Memory B cell (primary cell): Measurements from ENCODE around the gene GSKIP.

ENCODE experiments used
- ATAC-seq: fragments of 150-1000 bp; cut with Tn5 transposase; 2 replicates; pipeline ENCODE4 v1.10.0; 2021; ENCODE audit warnings: low read depth, mild to moderate bottlenecking, moderate library complexity
- DNase-seq, 2 donors: peaks; one replicate each; pipeline ENCODE4 v3.0.0; 2022; ENCODE audit warnings: low spot score in 2 of 2
- H3K27ac Mint-ChIP-seq: one replicate; pipeline ENCODE4 v1.8.0; 2022; ENCODE audit warnings: mild to moderate bottlenecking, moderate library complexity, mixed read lengths
- H3K27me3 Mint-ChIP-seq: one replicate; pipeline ENCODE4 v1.8.0; 2022; ENCODE audit warnings: mixed read lengths
- H3K36me3 Mint-ChIP-seq: one replicate; pipeline ENCODE4 v1.8.0; 2022; ENCODE audit warnings: mild to moderate bottlenecking, mixed read lengths
- H3K4me1 Mint-ChIP-seq: one replicate; pipeline ENCODE4 v1.8.0; 2022; ENCODE audit warnings: mixed read lengths
- H3K4me3 Mint-ChIP-seq: one replicate; pipeline ENCODE4 v1.8.0; 2022; ENCODE audit warnings: mild to moderate bottlenecking, moderate library complexity, mixed read lengths
- H3K9me3 Mint-ChIP-seq: one replicate; pipeline ENCODE4 v1.8.0; 2022; ENCODE audit warnings: mixed read lengths

The GSKIP gene

DNA sequence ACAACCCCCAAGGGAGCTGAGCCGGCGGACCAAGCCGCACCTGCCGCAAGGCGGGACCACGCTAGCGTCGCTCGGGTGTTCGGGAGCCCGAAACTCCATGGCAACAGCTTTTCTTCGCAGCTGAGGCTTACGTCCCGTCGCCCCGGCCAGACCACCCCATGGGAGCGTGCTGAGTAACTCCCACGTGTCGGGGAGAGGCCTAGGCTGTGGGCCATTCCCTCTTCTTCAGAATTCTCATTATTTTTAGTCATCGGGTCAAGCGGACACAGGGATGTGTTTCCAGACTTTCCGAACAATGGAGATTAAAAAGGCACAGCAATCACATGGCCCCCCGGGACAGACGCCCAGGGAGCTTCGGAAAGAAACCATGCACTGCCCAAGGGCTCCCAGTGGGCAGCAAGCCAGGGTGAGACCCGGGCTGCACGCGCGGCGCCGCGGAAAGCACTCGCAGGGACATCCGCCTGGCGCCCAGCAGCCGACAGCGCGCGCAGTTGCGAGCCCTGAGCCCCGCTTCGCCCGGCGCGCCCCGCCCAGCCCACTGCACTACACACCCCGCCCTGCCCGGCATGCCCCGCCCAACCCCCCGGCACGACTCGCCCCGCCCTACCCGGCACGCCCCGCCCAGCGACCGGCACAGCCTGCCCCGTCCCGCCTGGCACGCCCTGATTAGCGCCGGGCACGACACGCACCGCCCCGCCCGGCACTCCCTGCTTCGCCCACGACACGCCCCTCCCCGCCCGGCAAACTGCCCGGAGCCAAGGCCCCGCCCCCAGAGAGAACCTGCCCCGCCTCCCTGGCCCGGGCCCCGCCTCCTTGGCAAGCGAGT lies 28.2 kb downstream of the GSKIP start:
- peak; percentile 100 for DNase-seq
- peak overlapping the region; percentile 93 for H3K4me3 Mint-ChIP-seq
- H3K4me1 Mint-ChIP-seq: no peaks in the 10 kb centered on the region
- peaks cover under 1% of the 10 kb centered on the region for H3K36me3 Mint-ChIP-seq
- peak; percentile 84 for ATAC-seq
- peak overlapping the region; percentile 83 for H3K27ac Mint-ChIP-seq
- no peaks in the 10 kb centered on the region for H3K9me3 Mint-ChIP-seq
- H3K27me3 Mint-ChIP-seq: peaks cover 3% of the 10 kb centered on the region

DNA sequence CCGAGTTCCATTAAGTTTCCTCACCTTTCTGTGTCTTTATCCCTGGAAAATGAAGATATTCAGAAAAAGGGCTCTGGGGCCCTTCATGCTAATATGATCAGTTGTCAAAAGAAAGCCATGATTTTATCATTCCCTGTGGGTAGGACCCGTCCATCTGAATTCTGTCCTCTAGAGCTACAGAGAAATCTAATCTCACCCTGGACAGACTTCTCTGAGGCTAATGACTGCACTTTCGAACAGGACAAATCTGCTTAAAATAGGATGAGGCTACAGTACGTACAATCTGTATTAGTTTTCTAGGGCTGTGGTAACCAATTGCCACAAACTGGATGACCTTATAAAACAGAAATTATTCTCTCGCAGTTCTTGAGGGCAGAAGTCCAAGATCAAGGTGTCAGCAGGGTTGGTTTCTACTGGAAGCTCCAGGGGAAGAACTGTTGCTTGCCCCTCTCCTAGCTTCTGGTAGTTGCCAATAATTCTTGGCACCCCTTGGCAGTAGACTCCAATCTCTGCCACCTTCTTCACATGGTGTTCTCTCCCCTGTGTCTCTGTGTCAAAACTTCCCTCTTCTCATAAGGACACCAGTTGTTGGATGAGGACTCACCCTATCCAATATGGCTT lies 29.9 kb downstream of the GSKIP start:
- no peaks in the 10 kb centered on the region for H3K36me3 Mint-ChIP-seq
- H3K27ac Mint-ChIP-seq: no peak overlapping the region
- DNase-seq: no peak
- H3K4me1 Mint-ChIP-seq: no peaks in the 10 kb centered on the region
- peak overlapping the region; percentile 93 for H3K4me3 Mint-ChIP-seq
- H3K9me3 Mint-ChIP-seq: no peaks in the 10 kb centered on the region
- ATAC-seq: no peak
- H3K27me3 Mint-ChIP-seq: peaks cover 3% of the 10 kb centered on the region

DNA sequence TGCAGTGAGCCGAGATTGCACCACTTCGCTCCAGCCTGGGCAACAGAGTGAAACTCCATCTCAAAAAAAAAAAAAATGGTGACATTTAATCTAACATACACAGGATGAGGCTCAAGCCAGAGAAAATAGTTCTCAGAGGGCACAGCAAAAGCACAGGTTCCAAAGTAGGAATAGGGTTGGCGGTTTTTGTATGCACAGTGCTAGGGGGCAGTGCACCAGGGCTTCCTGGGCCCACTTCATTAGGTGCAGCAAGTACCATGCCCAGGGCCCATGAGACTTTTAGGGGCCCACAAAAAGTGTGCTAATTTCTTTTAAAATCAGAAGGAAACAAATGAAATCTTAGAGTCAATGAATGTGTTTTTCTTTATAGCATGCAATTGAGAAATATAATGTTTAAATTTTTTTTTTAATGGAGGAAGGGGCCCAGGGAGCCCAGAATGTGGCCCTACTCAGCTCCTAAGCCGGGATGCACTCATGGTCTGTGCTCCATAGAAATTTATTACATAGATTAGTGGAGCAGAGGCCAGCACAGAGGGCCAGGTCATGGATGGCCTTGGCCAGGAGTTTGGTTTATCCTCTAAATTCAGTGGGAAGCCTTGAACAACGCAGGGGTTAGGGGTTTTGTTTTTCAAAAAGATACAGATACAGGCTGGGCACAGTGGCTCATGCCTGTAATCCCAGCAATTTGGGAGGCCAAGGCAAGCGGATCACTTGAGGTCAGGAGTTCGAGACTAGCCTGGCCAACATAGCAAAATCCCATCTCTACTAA lies 30.9 kb downstream of the GSKIP start:
- no peak for DNase-seq
- Mint-ChIP-seq H3K27me3 (peaks cover 4% of the 10 kb centered on the region), H3K36me3 (no peaks in the 10 kb centered on the region), H3K4me1 (no peaks in the 10 kb centered on the region), H3K9me3 (no peaks in the 10 kb centered on the region), H3K27ac (no peak overlapping the region), H3K4me3 (no peak overlapping the region)
- no peak for ATAC-seq

DNA sequence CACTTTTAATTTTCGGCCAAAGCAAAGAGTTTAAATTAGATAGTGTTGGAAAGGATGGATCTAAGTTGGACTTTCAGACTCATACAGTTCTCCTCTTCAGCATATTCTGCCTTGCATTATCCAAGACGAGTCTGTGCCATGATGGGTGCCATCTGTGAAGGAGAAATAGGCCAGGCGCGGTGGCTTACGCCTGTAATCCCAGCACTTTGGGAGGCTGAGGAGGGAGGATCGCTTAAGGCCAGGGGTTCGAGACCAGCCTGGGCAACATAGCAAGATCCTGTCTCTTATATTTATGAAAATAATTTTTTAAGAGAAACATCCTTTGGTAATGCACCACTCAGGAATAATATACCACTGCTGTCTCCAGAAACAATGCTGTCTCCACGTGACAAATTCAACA lies 35.1 kb downstream of the GSKIP start:
- DNase-seq (no peak), ATAC-seq (no peak)
- Mint-ChIP-seq H3K4me3 (no peak overlapping the region), H3K27ac (no peak overlapping the region), H3K9me3 (no peaks in the 10 kb centered on the region), H3K4me1 (no peaks in the 10 kb centered on the region), H3K36me3 (no peaks in the 10 kb centered on the region), H3K27me3 (peaks cover 16% of the 10 kb centered on the region)

DNA sequence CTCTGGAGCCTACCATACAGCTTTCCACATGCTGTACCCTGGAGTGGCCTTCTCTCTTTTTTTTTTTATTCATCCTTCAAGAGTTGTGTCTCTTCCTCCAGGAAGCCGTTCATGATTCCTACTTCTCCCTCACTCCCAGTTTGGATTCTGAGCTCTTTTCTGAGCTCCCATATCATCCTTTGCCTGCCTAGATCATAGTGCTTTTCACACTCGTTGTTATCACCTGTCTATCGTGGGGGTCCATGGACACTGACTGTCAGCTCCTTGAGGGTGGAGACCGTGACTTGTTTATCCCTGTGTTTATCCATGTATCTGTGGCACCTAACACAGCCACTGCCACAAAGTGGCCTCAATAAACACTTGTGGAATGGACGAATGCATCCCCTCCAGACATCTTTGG lies 35.6 kb downstream of the GSKIP start:
- ATAC-seq (no peak), DNase-seq (no peak)
- H3K27ac Mint-ChIP-seq: no peak overlapping the region
- H3K27me3 Mint-ChIP-seq: peaks cover 16% of the 10 kb centered on the region
- H3K36me3 Mint-ChIP-seq: no peaks in the 10 kb centered on the region
- H3K9me3 Mint-ChIP-seq: no peaks in the 10 kb centered on the region
- H3K4me1 Mint-ChIP-seq: no peaks in the 10 kb centered on the region
- H3K4me3 Mint-ChIP-seq: no peak overlapping the region

DNA sequence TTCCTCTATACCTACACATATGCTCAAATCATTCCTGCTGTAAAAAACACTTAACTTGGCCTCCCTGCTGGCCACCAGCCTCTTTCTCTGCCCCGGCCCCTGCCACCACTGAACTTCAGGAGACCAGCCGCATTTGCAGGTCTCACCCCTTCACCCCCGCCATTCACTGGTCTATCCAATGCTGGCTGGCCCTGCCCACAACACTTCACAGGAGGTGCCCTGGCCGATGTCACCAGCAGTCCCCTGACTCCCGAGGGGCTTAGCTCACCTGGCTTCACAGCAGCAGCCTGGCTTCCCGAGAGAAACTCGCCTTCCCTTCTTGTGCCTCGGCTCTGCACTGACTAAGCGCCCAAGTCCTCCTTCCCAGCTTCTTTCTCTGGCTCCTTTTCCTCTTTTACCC lies 36.1 kb downstream of the GSKIP start:
- Mint-ChIP-seq H3K36me3 (no peaks in the 10 kb centered on the region), H3K4me3 (no peak overlapping the region), H3K27me3 (peaks cover 16% of the 10 kb centered on the region), H3K4me1 (no peaks in the 10 kb centered on the region), H3K9me3 (no peaks in the 10 kb centered on the region), H3K27ac (no peak overlapping the region)
- ATAC-seq: no peak
- DNase-seq: no peak

DNA sequence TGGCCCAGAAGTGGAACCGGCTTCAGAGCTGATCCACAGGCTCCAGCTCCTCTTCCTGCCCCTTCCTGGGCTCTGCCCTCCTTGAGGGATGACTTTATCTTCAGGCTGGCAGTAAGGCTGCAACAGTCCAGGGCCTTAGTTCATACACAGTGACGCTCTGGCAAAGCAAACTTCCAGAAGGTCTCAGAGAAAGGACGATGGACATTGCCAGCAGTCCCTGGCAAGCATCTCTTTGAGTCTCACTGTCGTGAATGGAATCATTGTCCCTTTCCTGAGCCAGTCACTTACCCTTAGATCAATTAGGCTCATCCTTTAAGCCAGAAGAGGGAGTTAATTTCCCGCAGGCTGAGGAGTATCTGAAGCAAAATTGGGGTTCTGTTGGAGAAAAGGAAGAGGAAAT lies 37.2 kb downstream of the GSKIP start:
- H3K4me1 Mint-ChIP-seq: no peaks in the 10 kb centered on the region
- no peaks in the 10 kb centered on the region for H3K9me3 Mint-ChIP-seq
- no peak overlapping the region for H3K27ac Mint-ChIP-seq
- H3K36me3 Mint-ChIP-seq: no peaks in the 10 kb centered on the region
- DNase-seq (no peak), ATAC-seq (no peak)
- H3K27me3 Mint-ChIP-seq: peaks cover 12% of the 10 kb centered on the region
- no peak overlapping the region for H3K4me3 Mint-ChIP-seq

DNA sequence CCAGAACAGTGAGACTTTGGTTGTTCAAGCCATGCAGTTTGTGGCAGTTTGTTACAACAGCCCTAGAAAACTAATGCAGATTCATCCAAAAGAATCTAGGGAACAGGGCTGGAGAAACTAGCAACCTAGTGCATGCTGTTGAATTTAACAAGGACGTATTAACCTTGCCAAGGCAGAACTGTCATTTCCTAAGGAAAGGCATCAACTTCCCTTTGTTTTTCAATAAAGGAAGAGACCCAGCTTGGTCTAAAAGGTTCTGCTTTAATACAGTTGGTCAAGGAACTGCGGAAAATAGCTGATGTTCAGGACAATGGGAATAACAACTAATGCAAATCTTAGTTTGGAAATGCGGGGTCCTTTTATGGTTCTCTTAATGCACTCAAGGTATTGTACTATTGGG lies 40.1 kb downstream of the GSKIP start:
- no peak overlapping the region for H3K27ac Mint-ChIP-seq
- DNase-seq: no peak
- H3K4me3 Mint-ChIP-seq: no peak overlapping the region
- H3K9me3 Mint-ChIP-seq: no peaks in the 10 kb centered on the region
- ATAC-seq: no peak
- no peaks in the 10 kb centered on the region for H3K36me3 Mint-ChIP-seq
- no peaks in the 10 kb centered on the region for H3K4me1 Mint-ChIP-seq
- H3K27me3 Mint-ChIP-seq: peaks cover 12% of the 10 kb centered on the region

DNA sequence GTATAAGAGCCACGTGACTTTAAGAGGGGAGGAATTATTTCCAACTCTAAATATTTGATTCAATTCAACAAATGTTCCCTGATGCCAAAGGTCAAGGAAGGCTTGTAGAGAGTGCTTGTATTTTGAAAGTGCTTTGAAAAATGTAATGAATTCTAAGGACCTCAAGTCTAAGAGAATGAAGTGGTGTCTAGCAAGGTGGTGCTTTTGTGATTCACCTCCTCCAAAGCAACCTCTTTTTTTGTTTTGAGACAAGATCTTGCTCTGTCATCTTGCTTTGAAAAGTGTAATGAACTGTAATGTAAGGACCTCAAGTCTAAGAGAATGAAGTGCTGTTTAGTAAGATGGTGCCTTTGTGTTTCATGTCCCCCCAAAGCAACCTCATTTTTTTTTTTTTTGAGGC lies 42.4 kb downstream of the GSKIP start:
- no peak overlapping the region for H3K4me3 Mint-ChIP-seq
- H3K9me3 Mint-ChIP-seq: no peaks in the 10 kb centered on the region
- no peaks in the 10 kb centered on the region for H3K36me3 Mint-ChIP-seq
- H3K27me3 Mint-ChIP-seq: peaks cover 7% of the 10 kb centered on the region
- no peak overlapping the region for H3K27ac Mint-ChIP-seq
- H3K4me1 Mint-ChIP-seq: no peaks in the 10 kb centered on the region
- DNase-seq (no peak), ATAC-seq (no peak)

DNA sequence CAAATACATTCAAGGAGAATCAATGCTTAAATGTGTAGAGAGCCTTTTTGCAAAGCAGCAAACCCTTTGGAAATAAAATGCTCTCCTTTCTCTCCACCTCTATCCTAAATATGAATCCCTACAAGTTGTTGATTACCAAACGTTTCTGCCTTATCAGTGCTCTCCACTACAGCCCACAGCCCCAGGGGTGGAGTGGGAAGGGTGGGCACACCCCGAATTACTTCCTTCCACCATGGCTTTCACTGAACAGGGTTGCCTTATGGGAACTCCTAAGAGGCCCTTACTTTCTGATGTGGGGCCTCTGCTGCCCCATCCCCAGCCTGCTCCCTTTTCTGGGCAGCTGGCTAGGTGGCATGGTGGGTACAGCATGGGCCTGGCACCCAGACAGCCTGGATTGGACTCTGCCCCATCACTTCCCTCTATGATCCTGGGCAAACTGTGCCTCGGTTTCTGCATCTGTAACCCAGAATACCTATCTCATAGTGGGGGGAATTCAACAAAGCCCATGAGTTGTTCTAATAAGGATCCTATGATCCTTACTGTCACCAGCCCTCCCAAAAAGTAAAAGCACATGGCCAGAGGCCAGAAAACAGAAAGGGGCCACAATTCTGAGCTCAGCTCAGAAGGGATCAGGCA lies 44.7 kb downstream of the GSKIP start:
- Mint-ChIP-seq H3K4me1 (no peaks in the 10 kb centered on the region), H3K27me3 (no peaks in the 10 kb centered on the region), H3K4me3 (no peak overlapping the region), H3K27ac (no peak overlapping the region), H3K36me3 (no peaks in the 10 kb centered on the region), H3K9me3 (no peaks in the 10 kb centered on the region)
- no peak for ATAC-seq
- no peak for DNase-seq

DNA sequence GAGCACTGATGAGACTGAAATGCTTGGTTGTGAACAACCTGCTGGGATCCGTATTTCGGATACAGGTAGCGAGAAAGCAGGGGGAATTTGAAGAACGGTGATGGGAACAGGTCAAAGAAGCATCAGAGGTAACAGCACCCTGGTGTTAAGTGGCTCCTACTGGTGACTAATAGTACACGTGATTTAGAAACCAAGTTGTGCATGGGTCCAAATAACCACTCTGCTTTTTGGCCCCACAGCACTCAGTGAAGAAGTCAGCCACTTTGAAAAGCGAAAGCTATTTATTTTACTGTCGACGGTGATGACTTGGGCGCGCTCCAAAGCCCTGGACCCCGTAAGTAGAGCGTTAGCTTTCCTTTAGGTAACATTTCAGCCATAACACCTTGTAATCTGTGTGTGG lies 45.3 kb downstream of the GSKIP start:
- DNase-seq (no peak), ATAC-seq (no peak)
- Mint-ChIP-seq H3K4me3 (no peak overlapping the region), H3K27me3 (no peaks in the 10 kb centered on the region), H3K36me3 (no peaks in the 10 kb centered on the region), H3K4me1 (no peaks in the 10 kb centered on the region), H3K27ac (no peak overlapping the region), H3K9me3 (no peaks in the 10 kb centered on the region)

DNA sequence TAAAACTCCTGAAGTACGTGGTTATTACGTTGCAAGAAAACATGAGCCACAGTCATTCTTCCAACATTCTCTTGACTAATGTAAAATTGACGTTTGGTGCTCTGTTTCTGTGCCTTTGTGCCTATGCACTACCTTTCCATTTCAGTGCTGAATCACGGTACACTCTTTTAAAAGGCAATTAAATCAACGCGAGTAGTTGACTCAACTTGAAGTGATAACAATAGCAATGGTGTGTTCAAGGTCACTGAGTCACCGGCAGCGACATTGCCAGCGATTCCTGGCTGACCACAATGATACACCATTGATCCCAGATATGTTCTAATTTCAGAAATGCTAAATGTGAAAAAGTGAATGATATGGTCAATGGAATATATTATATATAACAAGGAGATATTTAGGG lies 46.4 kb downstream of the GSKIP start:
- DNase-seq (no peak), ATAC-seq (no peak)
- Mint-ChIP-seq H3K4me3 (no peak overlapping the region), H3K27me3 (peaks cover 2% of the 10 kb centered on the region), H3K36me3 (no peaks in the 10 kb centered on the region), H3K9me3 (no peaks in the 10 kb centered on the region), H3K27ac (no peak overlapping the region), H3K4me1 (no peaks in the 10 kb centered on the region)

DNA sequence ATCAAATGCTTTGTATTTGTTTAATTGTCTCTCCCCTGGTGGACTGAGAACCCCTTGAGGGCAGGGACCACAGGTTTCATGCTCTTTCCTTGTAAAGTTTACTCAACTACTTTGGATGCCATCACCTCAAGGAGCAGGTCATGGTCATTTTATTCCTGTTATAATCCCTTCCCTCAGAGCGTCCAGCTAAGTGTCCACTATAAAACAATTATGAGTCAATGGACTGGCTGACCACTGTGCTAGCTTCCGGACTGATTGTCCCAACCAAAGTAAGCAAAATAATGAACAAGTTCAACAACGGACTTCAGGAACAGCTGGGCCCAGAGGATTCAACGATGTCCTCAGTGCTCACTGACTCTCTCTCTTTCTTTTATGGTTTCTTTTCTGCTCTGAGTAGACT lies 46.8 kb downstream of the GSKIP start:
- ATAC-seq: no peak
- peaks cover 2% of the 10 kb centered on the region for H3K27me3 Mint-ChIP-seq
- no peak for DNase-seq
- H3K27ac Mint-ChIP-seq: no peak overlapping the region
- no peaks in the 10 kb centered on the region for H3K4me1 Mint-ChIP-seq
- no peaks in the 10 kb centered on the region for H3K36me3 Mint-ChIP-seq
- H3K9me3 Mint-ChIP-seq: no peaks in the 10 kb centered on the region
- no peak overlapping the region for H3K4me3 Mint-ChIP-seq

DNA sequence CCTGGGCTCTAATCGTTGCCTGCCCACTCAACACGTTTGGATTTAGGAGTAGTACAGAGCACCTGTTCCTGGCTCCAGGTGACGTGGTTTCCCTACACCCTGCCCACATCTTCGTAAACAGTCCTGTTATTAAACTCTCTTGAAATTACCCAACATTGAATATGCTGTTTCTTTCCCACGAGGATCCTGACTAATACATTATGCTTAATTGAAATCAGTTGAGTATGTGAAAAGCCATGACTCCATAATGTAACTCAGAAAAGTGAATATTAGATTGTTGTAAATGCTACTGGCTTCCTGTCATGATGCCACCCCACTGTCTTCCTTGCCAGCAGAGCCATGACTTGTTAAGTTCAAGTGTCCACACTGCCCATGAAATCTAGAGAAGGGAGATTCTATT lies 50.2 kb downstream of the GSKIP start:
- Mint-ChIP-seq H3K36me3 (no peaks in the 10 kb centered on the region), H3K4me1 (no peaks in the 10 kb centered on the region), H3K4me3 (no peak overlapping the region), H3K9me3 (no peaks in the 10 kb centered on the region), H3K27ac (no peak overlapping the region), H3K27me3 (peaks cover 2% of the 10 kb centered on the region)
- ATAC-seq: no peak
- no peak for DNase-seq
